ENCODE data around the gene GMCL1. TPM values are rescaled to one million over a fixed set of nuclear protein-coding genes. Genes with fewer than 3 reads are reported as not detected.

The GMCL1 gene
- total RNA-seq, 1 experiment from 2014 or later = 12.7 TPM

DNA sequence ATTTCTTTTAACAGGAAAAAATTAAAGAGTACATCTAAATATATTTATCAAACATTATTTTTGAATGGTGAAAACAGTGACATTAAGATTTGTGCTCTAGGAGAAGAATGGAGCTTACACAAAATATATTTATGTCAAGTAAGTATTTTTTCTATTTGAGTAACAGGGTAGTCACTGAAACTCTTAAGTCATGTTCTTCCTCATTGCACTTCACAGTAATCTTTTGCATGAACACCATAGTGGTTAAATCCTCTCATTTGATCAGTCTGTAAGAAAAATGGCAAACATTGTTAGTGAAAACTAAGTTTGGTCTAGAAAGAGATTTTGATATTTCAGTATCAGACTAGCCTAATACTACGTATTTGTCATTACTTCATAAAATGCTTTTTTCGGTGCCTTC lies 8.1 kb downstream of the GMCL1 start:
- ChIA-PET CTCF (no interaction called here), POLR2A (ENCODE audit: unreplicated experiment) (no interaction called here)
- no peaks in the 10 kb centered on the region; the same call in 1 of the 2 replicates for H3K36me3 ChIP-seq (ENCODE audit: low read depth, low read length)
- no peaks in the 10 kb centered on the region for H3K9me3 ChIP-seq (ENCODE audit: low read length)
- DNase-seq (no peak), ATAC-seq (no peak)
- peaks cover 9% of the 10 kb centered on the region; the same call in 1 of the 2 replicates for H3K4me1 ChIP-seq (ENCODE audit: insufficient read depth, low read length)
- H3K27me3 ChIP-seq (ENCODE audit: low read length) = no peaks in the 10 kb centered on the region
- H3F3A ChIP-seq (ENCODE audit: low read length, unreplicated experiment) = no peaks in the 10 kb centered on the region
- no peak overlapping the region for H2AFZ ChIP-seq (ENCODE audit: low read length)
- H3K4me2 ChIP-seq (ENCODE audit: low read length) = no peak overlapping the region
- BruUV-seq (replicated peaks) = no TSS peak
- no peaks in the 10 kb centered on the region for H4K20me1 ChIP-seq (ENCODE audit: low read length)
- no peaks in the 10 kb centered on the region for H3K9me2 ChIP-seq (replicated peaks; ENCODE audit: low read length)
- TF ChIP-seq, protein P1, sequence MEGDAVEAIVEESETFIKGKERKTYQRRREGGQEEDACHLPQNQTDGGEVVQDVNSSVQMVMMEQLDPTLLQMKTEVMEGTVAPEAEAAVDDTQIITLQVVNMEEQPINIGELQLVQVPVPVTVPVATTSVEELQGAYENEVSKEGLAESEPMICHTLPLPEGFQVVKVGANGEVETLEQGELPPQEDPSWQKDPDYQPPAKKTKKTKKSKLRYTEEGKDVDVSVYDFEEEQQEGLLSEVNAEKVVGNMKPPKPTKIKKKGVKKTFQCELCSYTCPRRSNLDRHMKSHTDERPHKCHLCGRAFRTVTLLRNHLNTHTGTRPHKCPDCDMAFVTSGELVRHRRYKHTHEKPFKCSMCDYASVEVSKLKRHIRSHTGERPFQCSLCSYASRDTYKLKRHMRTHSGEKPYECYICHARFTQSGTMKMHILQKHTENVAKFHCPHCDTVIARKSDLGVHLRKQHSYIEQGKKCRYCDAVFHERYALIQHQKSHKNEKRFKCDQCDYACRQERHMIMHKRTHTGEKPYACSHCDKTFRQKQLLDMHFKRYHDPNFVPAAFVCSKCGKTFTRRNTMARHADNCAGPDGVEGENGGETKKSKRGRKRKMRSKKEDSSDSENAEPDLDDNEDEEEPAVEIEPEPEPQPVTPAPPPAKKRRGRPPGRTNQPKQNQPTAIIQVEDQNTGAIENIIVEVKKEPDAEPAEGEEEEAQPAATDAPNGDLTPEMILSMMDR (conservative IDR thresholded peaks at IDR 0.05; ENCODE audit: low read depth, low read length) = no peak
- no peak for TF ChIP-seq EZH2phosphoT487 (IDR thresholded peaks at IDR 0.05; ENCODE audit: borderline replicate concordance, low read length)
- no peak for TF ChIP-seq EZH2 (IDR thresholded peaks at IDR 0.05; ENCODE audit: low read length, unreplicated experiment)
- intact Hi-C loops (cut with micrococcal nuclease) = no loop called here
- peaks cover 48% of the 10 kb centered on the region for H3K79me2 ChIP-seq (ENCODE audit: low read length)
- no peak overlapping the region for H3K27ac ChIP-seq (ENCODE audit: low read length)
- H3K4me3 ChIP-seq (ENCODE audit: low read length) = no peak overlapping the region
- no peak overlapping the region for H3K9ac ChIP-seq (ENCODE audit: low read length)

DNA sequence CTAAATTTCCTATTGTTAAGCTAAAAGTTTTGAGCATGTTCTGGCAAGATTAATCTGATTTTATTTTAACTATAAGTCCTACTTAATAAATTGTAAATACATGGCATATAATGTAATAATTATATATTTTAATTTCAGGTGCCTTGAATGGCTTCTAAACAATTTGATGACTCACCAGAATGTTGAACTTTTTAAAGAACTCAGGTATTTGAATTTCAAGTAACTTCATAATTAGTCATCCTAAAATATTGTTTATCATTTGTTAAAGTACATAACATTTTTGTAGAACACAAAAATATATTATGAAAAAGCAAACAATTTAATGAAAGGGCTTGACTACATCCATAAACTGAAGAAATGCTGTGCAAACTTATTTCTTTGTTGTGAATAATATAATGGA lies 14.5 kb downstream of the GMCL1 start:
- Histone ChIP-seq H4K20me1 (ENCODE audit: low read length) (no peaks in the 10 kb centered on the region), H2AFZ (ENCODE audit: low read length) (no peak overlapping the region), H3K9me3 (ENCODE audit: low read length) (no peaks in the 10 kb centered on the region), H3K27me3 (ENCODE audit: low read length) (no peaks in the 10 kb centered on the region), H3K4me3 (ENCODE audit: low read length) (no peak overlapping the region), H3K9me2 (replicated peaks; ENCODE audit: low read length) (no peaks in the 10 kb centered on the region), H3K36me3 (ENCODE audit: low read depth, low read length) (peaks cover 12% of the 10 kb centered on the region; the same call in 1 of the 2 replicates), H3K27ac (ENCODE audit: low read length) (peak overlapping the region; percentile 51), H3K4me2 (ENCODE audit: low read length) (peak overlapping the region; percentile 51), H3K9ac (ENCODE audit: low read length) (no peak overlapping the region), H3K4me1 (ENCODE audit: insufficient read depth, low read length) (peaks cover 33% of the 10 kb centered on the region), H3K79me2 (ENCODE audit: low read length) (no peaks in the 10 kb centered on the region), H3F3A (ENCODE audit: low read length, unreplicated experiment) (peaks cover 14% of the 10 kb centered on the region)
- DNase-seq = peak; percentile 68
- CTCF ChIA-PET = no interaction called here
- TF ChIP-seq EZH2phosphoT487 (IDR thresholded peaks at IDR 0.05; ENCODE audit: borderline replicate concordance, low read length) (no peak), EZH2 (IDR thresholded peaks at IDR 0.05; ENCODE audit: low read length, unreplicated experiment) (no peak)
- TF ChIP-seq, protein P1 (conservative IDR thresholded peaks at IDR 0.05; ENCODE audit: low read depth, low read length) = no peak
- ATAC-seq = peak; percentile 83
- BruUV-seq (replicated peaks) = no TSS peak
- POLR2A ChIA-PET (ENCODE audit: unreplicated experiment) = no interaction called here
- intact Hi-C loops (cut with micrococcal nuclease) = loop anchor here (2.0 to 5.0 kb wide), 2 partner anchors 19 to 48 kb away; partner anchors contain the start of gene SNRNP27

DNA sequence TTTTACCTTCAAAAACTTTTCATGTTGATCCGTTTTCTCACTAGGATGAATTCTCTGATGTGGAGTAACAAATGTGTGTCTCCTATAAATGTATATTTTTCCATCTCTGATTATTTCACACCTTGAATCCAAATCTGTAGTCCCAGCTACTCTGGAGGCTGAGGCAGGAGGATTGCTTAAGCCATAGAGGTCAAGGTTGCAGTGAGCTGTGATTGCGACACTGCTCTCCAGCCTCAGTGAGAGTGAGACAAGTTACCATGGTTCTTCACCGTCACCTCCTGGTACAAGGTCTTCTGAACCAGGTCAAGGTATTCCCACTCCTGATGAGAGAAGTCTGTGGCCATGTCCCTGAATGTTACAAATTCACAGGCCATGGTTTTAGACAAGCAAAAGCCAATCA lies 15.1 kb downstream of the GMCL1 start:
- no TSS peak for BruUV-seq (replicated peaks)
- ChIA-PET POLR2A (ENCODE audit: unreplicated experiment) (no interaction called here), CTCF (no interaction called here)
- peaks cover 33% of the 10 kb centered on the region for H3K4me1 ChIP-seq (ENCODE audit: insufficient read depth, low read length)
- no peak overlapping the region for H3K4me3 ChIP-seq (ENCODE audit: low read length)
- H2AFZ ChIP-seq (ENCODE audit: low read length) = no peak overlapping the region
- peaks cover 12% of the 10 kb centered on the region; the same call in 1 of the 2 replicates for H3K36me3 ChIP-seq (ENCODE audit: low read depth, low read length)
- DNase-seq (no peak), ATAC-seq (no peak)
- no peak overlapping the region for H3K9ac ChIP-seq (ENCODE audit: low read length)
- peaks cover 14% of the 10 kb centered on the region for H3F3A ChIP-seq (ENCODE audit: low read length, unreplicated experiment)
- no peaks in the 10 kb centered on the region for H3K9me2 ChIP-seq (replicated peaks; ENCODE audit: low read length)
- no peaks in the 10 kb centered on the region for H3K9me3 ChIP-seq (ENCODE audit: low read length)
- H3K27ac ChIP-seq (ENCODE audit: low read length) = peak overlapping the region; percentile 51
- H3K27me3 ChIP-seq (ENCODE audit: low read length) = no peaks in the 10 kb centered on the region
- intact Hi-C loops (cut with micrococcal nuclease) = loop anchor here (2.0 to 5.0 kb wide), 2 partner anchors 18 to 48 kb away; partner anchors contain the start of gene SNRNP27
- peak overlapping the region; percentile 51 for H3K4me2 ChIP-seq (ENCODE audit: low read length)
- H3K79me2 ChIP-seq (ENCODE audit: low read length) = no peaks in the 10 kb centered on the region
- no peaks in the 10 kb centered on the region for H4K20me1 ChIP-seq (ENCODE audit: low read length)
- TF ChIP-seq EZH2 (IDR thresholded peaks at IDR 0.05; ENCODE audit: low read length, unreplicated experiment) = no peak
- TF ChIP-seq EZH2phosphoT487 (IDR thresholded peaks at IDR 0.05; ENCODE audit: borderline replicate concordance, low read length) = no peak
- TF ChIP-seq, protein P1 (conservative IDR thresholded peaks at IDR 0.05; ENCODE audit: low read depth, low read length) = no peak
